ENCODE results near the gene OPRL1. TPM values are rescaled to one million over a fixed set of nuclear protein-coding genes. Genes with fewer than 3 reads are reported as not detected.

The OPRL1 gene
- total RNA-seq, 1 experiment from 2014 or later, result 3.9 TPM

- H3K27me3 ChIP-seq (ENCODE audit: control insufficient read depth, insufficient read depth, low read length), result no peaks in the 10 kb centered on the region
- no peak overlapping the region for H3K4me3 ChIP-seq (ENCODE audit: low read depth in 2 of 2, low read length in 2 of 2)
- TF ChIP-seq CTCF (IDR thresholded peaks at IDR 0.05), result no peak
- TF ChIP-seq POLR2AphosphoS5 (IDR thresholded peaks at IDR 0.05; ENCODE audit: low read depth, low read length), result no peak
- no peak for TF ChIP-seq REST (IDR thresholded peaks at IDR 0.05; ENCODE audit: insufficient read depth in 1 of 2, low read depth in 2 of 2, low read length in 1 of 2)
- TF ChIP-seq SIN3A (IDR thresholded peaks at IDR 0.05; ENCODE audit: borderline replicate concordance, insufficient read depth, low read depth, low read length), result no peak
- TF ChIP-seq TCF7L2 (IDR thresholded peaks at IDR 0.05; ENCODE audit: low read depth, low read length), result no peak
- DNase-seq (ENCODE audit: low read depth, low spot score) (no peak), ATAC-seq (no peak)
- peaks cover 1% of the 10 kb centered on the region for H3K4me1 ChIP-seq (ENCODE audit: control insufficient read depth, insufficient read depth, low read length)
- H3K36me3 ChIP-seq (ENCODE audit: control insufficient read depth, insufficient read depth, low read length), result no peaks in the 10 kb centered on the region
- BruUV-seq (replicated peaks), result no TSS peak
- intact Hi-C loops (cut with micrococcal nuclease; ENCODE audit: unreplicated experiment), result no loop called here
- H3K9me3 ChIP-seq (ENCODE audit: control insufficient read depth, insufficient read depth, low read depth, low read length), result no peaks in the 10 kb centered on the region
- in situ Hi-C loops (cut with HindIII; ENCODE audit: low pct_unique_long_range_greater_than_20kb, low sequenced_read_pairs), result no loop called here
- ChIA-PET CTCF (interaction anchor here (0.7 kb wide), 2 partner anchors 23 to 26 kb away, joined by 3 read pairs; no protein-coding TSS in a partner anchor), POLR2A (no interaction called here)
- H3K27ac ChIP-seq (ENCODE audit: low read length), result no peak overlapping the region
These were observed 35.5 kb downstream of the OPRL1 start for GRCh38 chr20:64115171-64115911.

- TF ChIP-seq REST (IDR thresholded peaks at IDR 0.05; ENCODE audit: insufficient read depth in 1 of 2, low read depth in 2 of 2, low read length in 1 of 2), result no peak
- H3K36me3 ChIP-seq (ENCODE audit: control insufficient read depth, insufficient read depth, low read length), result no peaks in the 10 kb centered on the region
- no peak for ATAC-seq
- H3K4me3 ChIP-seq (ENCODE audit: low read depth in 2 of 2, low read length in 2 of 2), result no peak overlapping the region
- no peaks in the 10 kb centered on the region for H3K27me3 ChIP-seq (ENCODE audit: control insufficient read depth, insufficient read depth, low read length)
- intact Hi-C loops (cut with micrococcal nuclease; ENCODE audit: unreplicated experiment), result no loop called here
- no peak overlapping the region for H3K27ac ChIP-seq (ENCODE audit: low read length)
- H3K4me1 ChIP-seq (ENCODE audit: control insufficient read depth, insufficient read depth, low read length), result peaks cover 2% of the 10 kb centered on the region
- no TSS peak for BruUV-seq (replicated peaks)
- H3K9me3 ChIP-seq (ENCODE audit: control insufficient read depth, insufficient read depth, low read depth, low read length), result no peaks in the 10 kb centered on the region
- POLR2A ChIA-PET, result no interaction called here
- in situ Hi-C loops (cut with HindIII; ENCODE audit: low pct_unique_long_range_greater_than_20kb, low sequenced_read_pairs), result no loop called here
- CTCF ChIA-PET, result interaction anchor here (0.5 to 0.7 kb wide), 3 partner anchors 24 to 36 kb away, joined by 3 read pairs; partner anchors contain the start of gene OPRL1
- no peak for DNase-seq (ENCODE audit: low read depth, low spot score)
These were observed 36.1 kb downstream of the OPRL1 start for GRCh38 chr20:64116016-64116415.

Measured in Panc1 (cell line).